ENCODE measurements around the gene NEK7.

GRCh38 chr1:198267056-198267455, 110.3 kb downstream of the NEK7 start:
- TF ChIP-seq, protein P1, sequence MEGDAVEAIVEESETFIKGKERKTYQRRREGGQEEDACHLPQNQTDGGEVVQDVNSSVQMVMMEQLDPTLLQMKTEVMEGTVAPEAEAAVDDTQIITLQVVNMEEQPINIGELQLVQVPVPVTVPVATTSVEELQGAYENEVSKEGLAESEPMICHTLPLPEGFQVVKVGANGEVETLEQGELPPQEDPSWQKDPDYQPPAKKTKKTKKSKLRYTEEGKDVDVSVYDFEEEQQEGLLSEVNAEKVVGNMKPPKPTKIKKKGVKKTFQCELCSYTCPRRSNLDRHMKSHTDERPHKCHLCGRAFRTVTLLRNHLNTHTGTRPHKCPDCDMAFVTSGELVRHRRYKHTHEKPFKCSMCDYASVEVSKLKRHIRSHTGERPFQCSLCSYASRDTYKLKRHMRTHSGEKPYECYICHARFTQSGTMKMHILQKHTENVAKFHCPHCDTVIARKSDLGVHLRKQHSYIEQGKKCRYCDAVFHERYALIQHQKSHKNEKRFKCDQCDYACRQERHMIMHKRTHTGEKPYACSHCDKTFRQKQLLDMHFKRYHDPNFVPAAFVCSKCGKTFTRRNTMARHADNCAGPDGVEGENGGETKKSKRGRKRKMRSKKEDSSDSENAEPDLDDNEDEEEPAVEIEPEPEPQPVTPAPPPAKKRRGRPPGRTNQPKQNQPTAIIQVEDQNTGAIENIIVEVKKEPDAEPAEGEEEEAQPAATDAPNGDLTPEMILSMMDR (IDR thresholded peaks at IDR 0.05; ENCODE audit: control extremely low read depth in 1 of 3, insufficient read depth in 1 of 3, low read depth in 1 of 3, low read length in 3 of 3), result no peak
- TF ChIP-seq SIN3A (conservative IDR thresholded peaks at IDR 0.05 in 1 of 2, IDR thresholded peaks at IDR 0.05 in 1 of 2; ENCODE audit: low read depth in 1 of 2, low read length in 2 of 2) (no peak), ASH2L (IDR thresholded peaks at IDR 0.05; ENCODE audit: low read length) (no peak)

Data from H1 (cell line).